GM12872 (cell line): ENCODE data around the gene CDKN3.

Experiments
- CTCF ChIP-seq: IDR thresholded peaks from 3 replicates; pipeline ENCODE4 v1.5.1; 2011; ENCODE audit warnings: low read depth, mild to moderate bottlenecking, low read length, moderate library complexity; ENCODE audit not compliant: insufficient read depth

CDKN3 gene

DNA sequence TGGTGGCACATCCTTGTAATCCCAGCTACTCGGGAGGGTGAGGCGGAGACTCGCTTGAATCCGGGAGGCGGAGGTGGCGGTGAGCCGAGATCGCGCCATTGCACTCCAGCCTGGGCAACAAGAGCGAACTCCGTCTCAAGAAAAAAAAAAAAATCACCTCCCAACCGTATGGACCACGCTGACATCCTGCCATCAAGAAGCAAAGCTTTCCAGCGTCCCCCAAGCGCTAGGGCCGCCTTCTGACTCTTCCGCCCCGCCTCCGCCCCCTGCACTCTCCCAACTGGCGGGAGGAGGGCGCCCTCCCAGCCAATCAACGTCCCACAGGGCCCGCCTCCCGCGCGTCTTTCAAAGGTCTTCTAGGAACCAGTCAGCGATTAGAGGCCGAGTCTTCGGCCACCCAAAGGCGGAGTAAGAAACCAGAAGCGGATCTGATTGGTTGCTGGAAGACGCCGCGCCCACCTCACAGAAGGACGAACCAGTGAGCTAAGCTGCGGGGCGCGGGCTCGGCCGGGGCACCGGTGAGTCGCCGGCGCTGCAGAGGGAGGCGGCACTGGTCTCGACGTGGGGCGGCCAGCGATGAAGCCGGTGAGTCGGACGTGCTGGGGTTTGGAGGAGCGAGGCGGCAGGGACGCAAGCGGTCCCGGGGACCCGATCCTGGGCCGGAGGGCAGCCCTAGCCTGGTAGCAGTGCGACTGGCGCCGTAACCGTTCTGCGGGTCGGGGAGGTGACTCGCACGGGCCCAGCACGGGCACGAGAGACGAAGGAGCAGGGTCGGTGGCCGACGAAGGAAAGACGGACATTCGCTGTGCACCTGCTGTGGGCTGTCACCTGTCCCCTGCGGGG lies at the start of gene CDKN3:
CDKN3 (plus strand) TSS at position 515 of the 843 bp plus-strand sequence; CDS start at position 577, 62 bp downstream.
- 0 out of 3 replicates have a peak, but pooled peaks have one; percentile 11 for TF ChIP-seq CTCF

GRCh38 chr14:54347044-54347443 lies 49.8 kb upstream of the CDKN3 start:
- no peak for TF ChIP-seq CTCF

GRCh38 chr14:54348001-54348611 lies 48.7 kb upstream of the CDKN3 start:
- peak; percentile 62 for TF ChIP-seq CTCF

DNA sequence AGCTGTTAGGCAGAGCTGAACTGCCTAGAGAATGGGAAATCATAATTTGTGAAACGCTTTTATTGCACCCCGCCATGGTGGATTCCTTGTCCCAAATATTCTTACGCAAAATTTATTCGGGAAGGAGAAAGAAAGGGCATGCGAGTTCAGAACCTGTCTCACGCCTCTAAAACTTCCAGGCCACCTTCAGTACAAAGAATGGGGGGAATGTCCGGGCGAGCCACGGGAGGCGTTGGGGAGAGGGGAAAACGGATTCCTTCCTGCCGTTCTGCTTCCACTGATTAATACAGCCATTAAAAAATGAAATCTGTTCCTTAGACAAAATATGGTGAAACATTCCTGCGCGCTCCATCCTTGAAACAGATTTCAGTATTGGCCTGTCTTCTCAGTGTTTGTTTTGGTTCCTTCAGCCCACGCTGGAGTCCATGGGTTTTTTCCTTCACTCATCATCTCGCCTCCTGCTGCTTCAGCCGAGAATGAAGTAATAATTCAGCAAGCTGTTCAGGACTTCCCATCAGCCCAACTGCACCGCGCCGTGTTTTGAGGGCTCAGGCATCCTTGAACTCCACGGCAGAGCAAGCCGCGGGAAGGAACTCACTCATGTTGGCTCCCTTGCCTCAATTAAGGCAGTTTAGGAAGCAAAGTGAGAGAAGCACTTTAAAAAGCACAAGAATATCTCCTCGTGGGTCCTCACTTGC lies 47.7 kb upstream of the CDKN3 start:
- TF ChIP-seq CTCF, result no peak

GRCh38 chr14:54349713-54350112 lies 47.1 kb upstream of the CDKN3 start:
- TF ChIP-seq CTCF, result no peak

DNA sequence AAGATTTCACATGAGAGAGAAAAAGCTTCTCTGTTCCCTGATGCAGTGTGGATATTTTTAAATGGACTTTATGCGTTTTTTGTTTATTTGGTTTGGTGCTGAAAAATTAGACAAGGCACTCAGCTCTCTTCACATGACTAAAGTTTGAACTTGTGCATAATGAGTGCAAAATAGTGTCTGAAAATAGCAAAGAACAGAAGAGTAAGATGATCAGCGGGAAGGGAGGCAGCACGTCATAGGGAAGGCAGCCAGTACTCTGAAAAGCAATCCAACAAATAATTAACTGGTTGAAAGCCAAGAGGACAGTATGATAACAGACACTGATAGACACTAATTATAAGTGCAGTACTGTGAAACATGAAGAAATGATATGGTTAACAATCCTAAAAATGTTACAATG lies 46.6 kb upstream of the CDKN3 start:
- TF ChIP-seq CTCF, result no peak

DNA sequence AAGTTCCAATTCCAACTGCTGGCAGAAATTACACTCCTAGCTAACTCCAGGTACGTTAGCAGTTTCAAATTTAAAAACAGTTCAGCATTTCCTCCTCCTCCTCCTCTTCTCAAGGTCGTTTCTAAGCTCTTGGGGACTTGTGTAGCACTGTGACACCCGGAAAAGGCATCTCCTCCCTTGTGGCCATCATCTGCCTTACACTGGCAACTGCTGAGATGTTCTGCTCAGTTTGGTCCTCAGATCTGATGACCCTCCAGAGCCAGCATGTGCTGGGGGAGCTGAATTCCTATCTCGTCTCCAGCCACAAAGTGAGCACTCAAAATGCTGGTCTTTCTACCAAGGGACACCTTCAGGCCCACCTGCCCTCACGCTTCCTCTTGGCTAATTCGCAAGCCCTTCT lies 43.5 kb upstream of the CDKN3 start:
- TF ChIP-seq CTCF, result no peak
